ENCODE data around the gene ZNF263.

The ZNF263 gene

DNA sequence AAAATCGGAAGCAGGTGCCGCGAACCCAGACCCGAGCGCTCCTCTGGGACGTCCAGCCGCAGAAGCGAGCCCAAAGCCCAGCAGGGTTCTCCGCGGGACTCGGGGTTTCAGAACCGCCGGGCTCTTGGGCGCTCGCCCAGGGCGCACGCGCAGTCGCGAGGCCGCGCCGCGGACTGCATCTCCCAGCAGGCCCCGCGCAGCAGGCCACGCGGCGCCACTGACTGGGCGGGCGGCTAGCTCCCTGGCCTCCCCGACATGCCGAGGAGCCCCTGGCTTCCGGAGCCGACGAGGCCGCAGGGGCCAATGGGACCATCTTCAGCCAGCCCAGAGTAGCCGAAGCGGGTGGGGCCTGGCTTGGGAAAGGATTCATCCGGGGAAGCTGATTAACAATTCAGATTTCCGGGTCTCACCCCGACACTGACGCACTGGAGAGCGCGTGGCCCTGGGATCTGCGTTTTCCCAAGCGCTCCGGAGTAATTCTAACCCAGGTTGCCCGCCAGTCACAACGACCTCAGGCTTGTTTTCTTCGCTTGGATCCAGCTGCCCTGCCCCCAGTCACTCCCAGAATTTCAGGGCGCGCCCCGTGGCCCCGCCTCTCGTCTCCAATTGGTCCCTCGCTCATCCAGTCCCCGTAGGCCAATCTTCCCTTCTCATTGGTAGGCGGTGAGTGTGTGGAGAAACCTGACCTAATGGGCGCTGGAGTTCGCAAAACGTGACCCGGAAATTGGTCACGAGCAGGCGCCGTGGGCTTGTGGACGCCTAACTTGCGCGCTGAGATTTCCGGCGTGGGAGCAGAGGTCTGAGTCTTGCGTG lies at the start of gene ZNF263:
Gene ZNF263 (plus strand): TSS at position 762 of the 813 bp plus-strand sequence. CDS start 328 bp downstream, outside the sequence.
- DNase-seq: peak; percentile 99

DNA sequence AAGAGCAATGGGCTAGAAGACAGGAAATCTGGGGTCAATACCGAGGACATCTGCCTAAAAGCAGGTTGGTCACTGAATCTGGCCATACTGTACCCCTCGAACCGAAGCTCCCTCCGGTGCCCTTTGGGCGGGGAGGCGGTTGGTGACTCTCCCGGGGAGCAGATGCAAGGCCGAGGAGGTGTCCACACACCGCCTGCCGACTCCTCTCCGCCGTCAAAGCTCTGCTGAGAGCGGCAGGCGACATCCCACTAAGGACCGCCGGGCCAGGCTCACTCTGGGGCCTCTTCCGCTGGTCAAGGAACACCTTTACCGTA lies 48.8 kb upstream of the ZNF263 start:
- no peak for DNase-seq

DNA sequence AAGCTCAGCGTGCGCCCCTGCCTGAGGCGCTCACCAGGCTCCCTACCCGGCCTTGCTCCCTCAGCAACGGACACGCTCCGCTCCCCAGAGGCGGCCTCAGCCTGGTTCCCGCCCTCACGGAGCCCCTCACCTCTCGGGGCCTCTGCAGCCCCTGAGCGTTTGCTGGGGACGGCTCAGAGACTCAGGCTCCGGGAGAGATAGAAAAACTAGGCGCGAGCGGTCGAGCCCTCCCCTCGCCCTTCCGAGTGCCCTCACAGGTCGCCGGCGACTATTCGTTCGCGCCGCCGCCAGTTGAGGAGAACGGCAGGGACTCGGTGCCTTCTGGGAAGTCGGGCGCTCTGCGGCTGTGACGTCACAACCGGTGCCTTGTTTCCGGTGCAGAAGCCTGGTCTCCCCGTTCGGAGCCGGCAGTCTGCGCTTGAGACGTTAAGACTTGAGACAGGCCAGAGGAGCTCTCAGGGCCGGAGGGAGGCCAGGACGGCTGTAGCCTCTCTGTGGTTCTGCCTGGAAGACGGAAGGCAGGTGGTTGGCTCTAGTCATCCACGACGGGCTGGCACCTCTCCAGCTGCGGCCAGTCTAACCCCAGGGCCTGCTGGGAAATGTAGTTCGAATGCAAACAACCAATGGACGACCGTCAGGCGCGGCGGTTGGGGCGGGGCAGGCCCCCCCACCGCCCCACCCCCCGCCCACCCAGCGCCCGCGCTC lies 48.3 kb upstream of the ZNF263 start, which contains the start of gene ZNF200:
Gene ZNF200 (minus strand): TSS at position 302 of the 705 bp plus-strand sequence. CDS start 1,403 bp downstream, outside the sequence.
- DNase-seq: peak; percentile 97

DNA sequence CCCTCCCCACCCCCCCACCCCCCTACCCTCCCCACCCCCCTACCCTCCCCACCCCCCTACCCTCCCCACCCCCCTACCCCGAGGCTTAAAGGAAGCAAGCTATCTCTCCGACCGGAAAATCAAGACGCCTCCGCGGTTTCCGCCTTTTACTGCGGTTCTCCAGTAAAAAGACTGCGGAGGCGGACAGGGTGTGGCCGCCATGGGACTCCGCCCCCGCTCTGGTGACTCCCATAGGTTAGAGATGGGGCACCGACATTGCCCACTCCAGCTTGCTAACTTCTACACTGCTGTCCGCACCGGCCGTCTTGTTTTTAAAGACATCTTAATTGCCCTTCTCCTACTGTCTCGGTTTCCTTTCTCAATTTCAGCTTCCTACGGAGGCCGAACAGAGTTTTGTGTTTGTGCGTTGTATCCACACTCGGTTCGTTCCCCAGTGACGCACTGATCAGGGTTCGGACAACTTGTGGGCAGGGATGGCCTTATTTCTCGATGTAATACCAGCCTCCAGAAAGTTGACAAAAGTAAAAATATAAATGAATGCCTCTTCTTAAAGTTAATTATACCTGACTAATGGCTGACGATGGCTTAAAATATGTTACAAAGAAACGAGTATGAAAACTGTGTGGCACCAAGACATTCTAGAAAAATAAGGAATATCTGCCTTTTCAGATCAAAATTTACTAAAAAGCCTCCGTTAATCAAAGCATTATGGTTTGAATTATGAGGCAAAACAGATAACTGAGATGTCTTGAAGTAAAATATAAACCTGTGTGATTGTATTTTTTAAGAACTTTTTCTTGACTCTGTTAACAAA lies 47.2 kb upstream of the ZNF263 start:
- DNase-seq: peak; percentile 71

DNA sequence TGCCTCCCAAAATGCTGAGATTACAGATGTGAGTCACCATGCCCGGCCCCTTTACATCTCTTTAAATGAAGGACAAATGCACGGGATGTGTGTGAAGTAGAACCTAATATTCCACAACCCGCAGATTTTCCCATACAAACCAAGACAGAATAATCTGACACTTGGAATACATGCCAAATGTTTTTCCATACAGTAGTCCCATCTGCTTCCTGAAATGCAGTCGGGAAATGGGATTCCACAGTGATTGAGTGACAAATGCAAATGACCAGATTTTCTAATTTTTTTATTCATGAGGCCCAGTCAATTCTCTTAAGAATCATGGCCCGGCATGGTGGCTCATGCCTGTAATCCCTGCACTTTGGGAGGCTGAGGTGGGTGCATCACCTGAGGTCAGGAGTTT lies 41.5 kb upstream of the ZNF263 start:
- DNase-seq: no peak

DNA sequence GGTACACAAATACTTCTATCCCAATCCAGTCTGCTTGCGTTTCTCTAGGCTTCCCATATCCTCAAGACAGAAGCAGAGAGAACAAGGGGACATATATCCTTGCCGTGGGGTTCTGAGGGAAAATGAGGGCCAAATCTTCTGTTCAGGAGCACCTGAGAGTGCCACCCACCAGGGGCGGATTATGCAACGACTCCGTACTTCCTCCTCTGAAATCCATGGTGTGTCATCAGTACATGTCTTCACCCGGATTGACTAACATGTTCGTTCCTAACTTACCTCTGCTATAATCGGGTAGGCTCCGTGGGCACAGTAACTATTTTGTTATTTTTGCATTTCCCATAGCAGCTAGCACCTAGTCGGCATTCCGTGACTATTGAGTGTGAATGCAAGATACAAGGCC lies 40.6 kb upstream of the ZNF263 start:
- no peak for DNase-seq

DNA sequence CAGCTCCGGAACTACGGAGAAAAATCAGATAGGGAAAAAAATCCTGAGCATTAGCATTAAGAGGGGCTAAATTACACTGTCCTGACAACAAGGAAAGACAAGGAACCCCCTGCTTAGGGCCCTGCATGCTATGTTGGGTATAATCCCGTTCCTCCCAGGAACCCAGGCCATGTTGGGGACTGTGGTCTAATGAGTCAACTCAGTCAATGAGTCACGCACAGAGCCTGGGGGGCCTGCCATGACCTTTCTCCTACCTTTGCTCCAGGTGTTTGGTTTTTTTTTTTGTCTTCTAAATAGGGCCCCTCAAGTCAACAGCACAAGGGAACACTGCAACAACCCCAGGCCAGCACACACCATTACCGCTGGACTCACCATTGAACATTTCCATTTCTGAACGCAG lies 39.4 kb upstream of the ZNF263 start:
- no peak for DNase-seq

DNA sequence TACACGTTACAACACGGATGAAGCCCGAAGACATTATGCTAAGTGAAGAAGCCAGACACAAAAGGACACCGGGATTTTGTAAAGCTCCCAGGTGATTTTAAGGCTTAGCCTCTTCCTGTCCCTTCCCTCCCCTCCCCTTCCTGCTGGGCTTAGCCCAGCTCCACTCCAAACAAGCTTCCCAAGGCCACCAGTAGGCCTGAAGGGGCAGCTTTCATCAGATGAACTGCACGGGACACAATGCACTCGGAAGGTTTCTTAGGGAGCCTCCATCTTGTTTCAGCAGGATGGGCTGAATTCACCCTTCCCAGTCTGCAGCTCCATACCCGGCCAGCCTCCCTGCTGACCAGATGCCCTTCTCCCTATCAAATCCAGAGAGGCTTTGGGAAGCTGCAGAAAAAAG lies 37.3 kb upstream of the ZNF263 start:
- no peak for DNase-seq

DNA sequence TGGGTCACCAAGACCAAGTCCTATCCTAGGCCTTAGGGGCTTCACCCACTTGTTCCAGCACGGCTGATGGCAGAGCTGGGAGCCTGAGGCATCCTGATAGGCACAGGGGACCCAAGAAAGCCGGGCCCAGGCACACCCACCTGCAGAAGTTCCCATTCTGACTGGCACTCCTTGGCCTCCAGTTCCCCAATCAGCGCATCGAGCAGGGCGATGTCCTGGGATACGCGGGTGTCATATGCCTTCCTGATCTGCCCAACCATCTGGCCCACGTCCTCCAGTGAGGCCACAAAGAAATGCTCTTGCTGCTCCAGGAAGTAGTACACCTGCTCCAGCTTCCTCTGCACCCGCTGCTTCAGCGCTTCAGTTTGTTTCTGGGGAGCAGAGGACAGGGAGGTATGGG lies 36.4 kb upstream of the ZNF263 start:
- no peak for DNase-seq

DNA sequence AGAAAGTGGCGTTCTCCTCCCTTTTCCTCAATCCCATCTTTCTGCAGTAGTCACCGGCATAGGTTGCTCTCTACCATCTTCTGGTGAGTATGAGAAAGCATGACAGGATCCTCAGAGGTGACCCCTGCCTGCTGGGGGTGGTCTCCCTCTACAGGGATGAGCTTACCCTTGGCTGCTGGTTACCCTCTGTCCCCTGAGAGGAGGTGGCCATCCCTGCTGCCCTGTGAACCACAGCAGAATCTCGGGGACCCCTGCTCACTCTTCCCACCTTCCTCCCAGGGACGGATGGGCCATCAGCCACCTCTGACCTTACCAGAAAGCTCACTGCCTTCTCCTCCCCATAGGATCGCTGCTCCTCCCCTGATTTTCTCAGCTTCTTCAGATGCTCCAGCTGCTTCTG lies 34.7 kb upstream of the ZNF263 start:
- no peak for DNase-seq

DNA sequence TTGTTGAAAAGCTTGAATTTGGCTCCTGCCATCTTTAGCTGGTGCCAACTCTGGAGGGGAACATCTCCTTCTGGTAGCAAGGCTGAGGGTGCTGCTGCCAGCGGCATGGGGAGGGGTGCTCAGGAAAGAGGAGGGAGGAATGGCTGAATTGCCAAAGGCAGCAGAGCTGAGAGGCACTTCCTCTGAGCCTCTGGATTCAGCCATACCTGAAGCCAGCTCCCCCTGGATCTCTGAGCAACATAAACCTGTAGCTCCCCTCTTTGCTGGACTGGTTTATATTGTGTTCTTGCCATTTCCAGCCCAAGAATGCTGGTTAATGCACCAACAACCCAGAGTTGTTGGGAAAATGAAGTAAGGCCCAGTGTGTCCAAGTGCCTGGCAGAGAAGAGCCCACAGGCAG lies 34.3 kb upstream of the ZNF263 start:
- DNase-seq: no peak

DNA sequence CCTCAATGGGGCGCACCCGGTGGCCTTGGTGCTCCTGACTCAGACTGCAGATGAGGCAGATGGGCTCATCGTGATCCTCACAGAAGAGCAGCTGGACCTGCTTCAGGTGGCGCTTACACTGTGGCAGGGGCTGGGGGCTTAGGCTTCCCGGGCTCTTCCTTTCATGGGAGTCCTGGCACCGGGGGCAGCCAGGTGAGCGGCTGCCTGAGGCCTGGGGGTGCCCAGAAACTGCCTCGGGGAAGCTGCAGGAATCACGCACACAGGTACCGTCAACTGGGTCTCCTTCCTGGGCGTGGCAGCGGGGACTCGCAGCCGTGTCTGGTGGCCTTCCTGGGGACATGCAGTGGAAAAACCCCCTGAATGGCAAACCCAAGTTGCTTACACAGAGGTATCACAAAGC lies 33.8 kb upstream of the ZNF263 start:
- DNase-seq: no peak

DNA sequence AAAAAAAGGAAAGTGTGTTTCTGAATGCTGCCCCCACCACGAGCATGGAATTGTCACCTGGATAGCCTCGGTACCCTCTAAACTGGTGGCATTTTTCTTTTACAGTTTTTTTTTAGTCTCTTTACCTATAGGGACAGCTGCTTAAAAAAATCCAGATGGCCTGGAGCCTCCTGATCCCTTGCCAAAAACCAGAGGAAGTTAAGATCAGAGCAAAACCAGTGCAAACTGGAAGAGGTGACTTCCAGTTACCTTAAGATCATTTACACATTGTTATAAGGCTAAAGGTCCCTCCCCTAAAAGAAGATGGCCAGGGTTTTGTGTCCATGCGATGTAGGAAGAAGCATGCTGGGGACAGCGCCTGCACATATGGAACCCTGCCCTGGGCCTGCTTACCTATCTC lies 30.3 kb upstream of the ZNF263 start:
- DNase-seq: no peak

DNA sequence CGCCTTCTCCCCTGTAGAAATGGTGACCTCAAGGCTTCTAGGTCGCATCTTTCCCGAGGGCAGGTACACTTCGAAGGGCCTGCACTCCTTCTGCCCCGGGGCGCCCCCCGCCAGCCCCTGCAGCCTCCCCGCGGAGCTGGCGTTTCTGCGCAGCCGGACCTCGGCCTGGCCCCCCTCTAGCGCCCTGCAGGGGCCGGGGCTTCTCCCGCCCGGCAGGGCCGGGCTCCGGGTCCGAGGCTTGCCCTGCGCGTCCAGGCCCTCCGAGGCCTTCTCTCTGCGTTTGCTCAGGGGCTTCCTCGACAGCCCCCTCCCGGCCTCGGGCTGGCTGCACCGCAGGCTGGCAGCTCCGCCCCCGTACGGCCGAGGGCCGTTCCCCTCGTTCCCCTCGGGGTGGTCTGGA lies 29.0 kb upstream of the ZNF263 start:
- no peak for DNase-seq

DNA sequence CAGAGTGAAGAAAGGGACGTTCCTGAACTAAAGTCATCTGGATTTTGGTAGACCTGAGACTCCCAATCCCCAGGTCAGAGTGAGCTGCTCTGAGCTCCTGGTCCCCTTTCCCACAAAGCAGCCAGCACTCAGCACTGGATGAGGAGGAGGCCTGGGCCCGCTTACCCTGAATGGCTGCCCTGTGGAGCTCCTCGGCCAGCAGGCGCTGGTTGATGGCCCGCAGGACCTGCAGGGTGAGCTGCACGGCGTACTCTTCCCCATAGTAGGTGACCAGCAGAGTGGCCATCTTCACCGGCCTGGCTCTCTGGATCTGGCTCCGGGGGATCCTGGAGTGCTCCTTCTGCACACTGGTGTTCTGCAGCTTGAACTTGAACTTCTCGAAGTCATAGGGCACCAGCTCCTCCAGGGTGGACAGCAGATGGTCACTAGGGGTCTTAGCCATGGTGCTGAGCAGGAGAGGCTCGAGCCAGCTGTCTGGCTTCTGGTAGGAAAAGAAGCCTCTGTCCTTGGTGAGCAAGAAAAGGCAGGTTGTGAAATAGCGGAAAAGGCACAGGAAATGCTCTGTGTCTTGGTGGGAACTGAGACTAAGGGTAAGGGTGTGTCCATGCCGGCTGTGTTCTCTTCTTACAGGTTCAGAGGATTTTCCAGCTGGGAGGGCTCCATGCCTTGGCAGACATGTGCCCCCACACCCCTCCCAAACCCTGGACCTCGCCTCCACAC lies 27.0 kb upstream of the ZNF263 start, which contains the start of gene MEFV:
Gene MEFV (minus strand): TSS at position 488 of the 720 bp plus-strand sequence. CDS start 46 bp downstream, at position 442.
- DNase-seq: no peak

DNA sequence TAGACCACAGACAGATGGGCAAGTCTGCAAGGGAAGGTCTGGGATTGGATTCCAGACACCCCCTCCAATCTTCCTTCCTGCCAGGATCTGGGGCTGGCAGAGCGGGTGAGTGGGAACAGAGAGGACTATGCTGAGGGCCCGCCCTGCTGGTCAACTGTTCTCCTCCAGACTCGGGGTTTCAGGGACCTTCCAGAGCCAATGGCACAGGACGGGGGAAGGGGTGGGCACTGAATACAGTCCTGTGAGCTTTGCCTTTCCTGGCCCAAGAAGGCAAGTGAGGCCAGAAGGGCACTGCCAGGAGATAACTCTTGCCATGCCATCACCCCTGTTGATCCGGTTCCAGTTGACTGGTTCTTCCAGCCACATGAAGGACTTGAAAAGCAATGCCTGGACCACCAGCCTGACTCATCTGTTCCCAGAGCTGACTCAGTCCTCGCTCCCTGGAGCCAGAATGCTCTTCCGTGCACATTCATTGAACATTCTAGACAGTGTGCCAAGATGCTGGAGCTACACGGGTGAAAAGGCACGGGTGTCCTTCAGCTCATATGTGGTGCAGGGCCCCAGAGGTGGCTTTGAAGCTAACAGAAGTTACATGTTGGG lies 26.3 kb upstream of the ZNF263 start:
- no peak for DNase-seq

DNA sequence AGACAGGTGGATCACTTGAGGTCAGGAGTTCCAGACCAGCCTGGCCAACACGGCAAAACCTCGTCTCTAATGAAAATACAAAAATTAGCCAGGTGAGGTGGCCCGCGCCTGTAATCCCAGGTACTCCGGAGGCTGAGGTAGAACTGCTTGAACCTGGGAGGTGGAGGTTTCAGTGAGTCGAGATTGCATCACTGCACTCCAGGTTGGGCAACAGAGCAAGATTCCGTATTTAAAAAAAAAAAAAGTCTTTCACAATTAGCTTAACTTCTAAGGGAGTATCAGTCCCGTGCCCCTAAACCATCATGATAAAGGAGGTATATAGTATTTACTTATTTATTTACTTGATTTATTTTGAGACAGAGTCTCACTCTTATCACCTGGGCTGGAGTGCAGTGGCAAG lies 23.5 kb upstream of the ZNF263 start:
- no peak for DNase-seq

DNA sequence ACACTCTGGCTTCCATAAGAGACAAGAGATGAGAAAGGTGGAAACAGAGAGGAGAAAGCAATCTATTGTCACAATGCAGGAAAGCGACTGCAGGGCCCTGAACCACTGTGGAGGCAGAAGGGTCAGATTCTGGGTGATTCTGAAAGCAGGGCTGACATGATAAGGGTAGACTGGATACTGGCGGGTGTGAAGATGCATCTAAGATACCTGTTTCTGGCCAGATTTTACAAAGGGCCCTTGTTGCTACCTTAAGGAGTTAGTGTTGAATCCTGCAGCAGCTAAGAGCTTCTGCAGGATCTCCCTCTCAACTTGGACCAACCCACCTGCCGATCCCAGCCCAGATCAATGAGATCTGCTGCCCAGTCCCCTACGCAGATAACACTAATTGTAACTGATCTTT lies 20.8 kb upstream of the ZNF263 start:
- no peak for DNase-seq

DNA sequence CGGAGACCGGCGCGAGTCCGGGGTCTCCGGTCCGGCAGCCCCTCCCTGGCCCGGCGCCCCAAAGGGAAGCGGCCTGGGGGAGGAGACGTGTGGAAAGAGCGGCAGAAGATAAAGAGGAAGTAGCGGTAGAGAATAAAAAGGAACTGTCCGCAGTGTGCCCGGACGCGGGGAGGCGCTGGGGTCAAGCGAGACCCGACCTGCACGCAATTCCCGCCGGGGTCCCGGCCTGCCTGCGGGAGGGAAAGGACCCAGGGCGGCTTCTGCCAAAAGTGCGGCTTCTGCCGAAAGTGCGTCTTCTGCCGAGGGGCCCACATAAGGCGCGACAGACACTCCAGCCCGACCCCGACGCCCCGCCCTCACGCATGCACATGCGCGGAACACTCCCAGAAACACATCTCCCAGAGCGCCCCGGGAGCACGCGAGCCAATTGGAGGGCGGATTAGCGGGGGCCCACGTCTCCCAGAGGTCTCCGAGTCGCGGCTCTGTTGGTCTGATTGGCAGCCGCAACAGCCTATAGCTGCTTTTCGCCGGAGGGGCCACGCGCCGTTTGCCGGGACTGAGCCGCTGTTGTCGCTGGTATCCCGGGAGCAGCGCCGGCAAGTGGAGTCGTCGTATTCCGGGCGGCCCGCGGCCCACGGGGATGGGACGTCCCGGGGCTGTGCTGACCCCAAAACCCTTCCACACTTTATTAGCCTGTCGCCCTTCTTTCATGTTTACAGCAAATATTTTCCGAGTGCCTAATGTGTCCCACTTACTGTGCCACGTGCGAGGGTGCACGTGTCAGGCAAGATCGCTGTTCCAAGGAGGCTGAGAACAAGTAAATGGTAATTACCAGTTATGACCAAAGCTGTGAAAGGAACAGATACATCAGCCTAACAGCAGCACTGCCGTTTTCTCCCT lies 18.9 kb upstream of the ZNF263 start:
- DNase-seq: peak; percentile 98

DNA sequence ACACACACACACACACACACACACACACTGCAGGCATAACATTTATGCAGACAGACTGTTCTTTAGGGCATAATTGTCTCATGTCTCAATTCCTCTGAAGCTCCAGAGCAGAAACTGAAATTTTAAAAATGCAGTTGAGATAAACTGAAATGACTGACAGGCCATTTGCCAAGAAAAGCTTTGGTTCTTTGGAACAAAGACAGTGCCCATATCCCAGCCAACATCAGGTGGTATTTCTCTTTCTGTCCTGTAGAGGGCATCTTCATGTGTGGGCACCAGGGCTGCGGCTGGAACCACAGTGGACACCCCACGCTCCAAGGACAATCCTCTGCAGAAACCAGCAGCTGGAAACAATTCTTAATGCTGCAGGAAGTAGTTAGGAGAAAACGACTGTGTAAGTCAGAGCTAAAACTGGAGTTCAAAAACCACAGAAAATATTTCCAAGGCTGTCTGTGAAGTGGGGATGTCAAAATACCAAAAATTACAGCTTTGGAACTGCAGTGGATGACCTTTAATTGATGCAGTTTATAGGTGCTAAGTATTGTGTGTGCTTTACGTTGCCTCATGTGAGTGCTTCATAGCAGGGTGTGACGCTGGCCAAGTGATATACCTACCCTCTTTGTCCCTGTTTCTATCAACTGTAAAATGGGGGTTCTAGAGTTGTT lies 16.3 kb upstream of the ZNF263 start:
- peak; percentile 77 for DNase-seq

DNA sequence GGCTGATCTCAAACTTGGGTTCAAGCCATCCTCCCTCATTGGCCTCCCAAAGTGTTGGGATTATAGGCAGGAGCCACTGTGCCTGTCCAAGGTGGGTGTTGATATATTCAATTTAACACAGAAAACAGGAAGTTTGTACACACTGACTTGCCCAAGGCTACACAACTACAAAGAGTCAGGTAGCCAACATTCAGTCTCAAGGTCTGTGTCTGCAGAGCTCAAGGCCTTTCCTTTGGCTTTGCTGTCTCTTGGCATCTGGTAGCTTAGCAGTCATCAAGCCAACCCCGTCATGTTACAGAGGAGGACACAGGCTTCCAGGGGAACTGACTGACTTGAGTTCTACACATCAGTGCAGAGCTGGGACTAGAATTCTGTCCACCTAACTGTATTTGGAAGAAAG lies 15.0 kb upstream of the ZNF263 start:
- DNase-seq: no peak
